Measurements from ENCODE around the gene ADK.
"Not testable (repeated sequence)": the region's sequence is repeated elsewhere in the genome, so short reads cannot be mapped to it uniquely, and the experiment has no call there.

DNA sequence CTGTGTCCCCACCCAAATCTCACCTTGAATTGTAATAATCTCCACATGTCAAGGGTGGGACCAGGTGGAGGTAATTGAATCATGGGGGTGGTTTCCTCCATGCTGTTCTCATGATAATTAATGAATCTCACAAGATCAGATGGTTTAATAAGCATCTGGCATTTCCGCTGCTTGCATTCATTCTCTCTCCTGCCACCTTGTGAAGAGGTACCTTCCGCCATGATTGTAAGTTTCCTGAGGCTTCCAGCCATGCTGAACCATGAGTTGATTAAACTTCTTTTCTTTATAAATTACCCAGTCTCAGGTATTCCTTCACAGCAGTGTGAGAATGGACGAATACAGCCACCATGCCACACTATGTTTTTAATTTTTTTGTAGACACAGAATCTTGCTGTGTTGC, 345.3 kb downstream of the ADK start:
- TF ChIP-seq ZZZ3 (CRISPR knock-in tag; IDR thresholded peaks at IDR 0.05; ENCODE audit: borderline replicate concordance); TAF1 (CRISPR knock-in tag; IDR thresholded peaks at IDR 0.05); HNF4A (CRISPR knock-in tag; IDR thresholded peaks at IDR 0.05); ZNF577 (CRISPR knock-in tag; IDR thresholded peaks at IDR 0.05; ENCODE audit: borderline replicate concordance, low read depth); ATAD3A (CRISPR knock-in tag; IDR thresholded peaks at IDR 0.05); HDAC1 (CRISPR knock-in tag; IDR thresholded peaks at IDR 0.05); MAZ (IDR thresholded peaks at IDR 0.05; ENCODE audit: borderline replicate concordance, low read depth, low read length); MAZ (CRISPR knock-in tag; IDR thresholded peaks at IDR 0.05; ENCODE audit: low read depth); CBX1 (IDR thresholded peaks at IDR 0.05; ENCODE audit: low read depth); SP4 (CRISPR knock-in tag; IDR thresholded peaks at IDR 0.05); HNF4G (IDR thresholded peaks at IDR 0.05; ENCODE audit: borderline replicate concordance, low read depth, low read length); HNF4G (CRISPR knock-in tag; IDR thresholded peaks at IDR 0.05; ENCODE audit: borderline replicate concordance, low read depth): not testable (repeated sequence)
- TF ChIP-seq, protein P1, sequence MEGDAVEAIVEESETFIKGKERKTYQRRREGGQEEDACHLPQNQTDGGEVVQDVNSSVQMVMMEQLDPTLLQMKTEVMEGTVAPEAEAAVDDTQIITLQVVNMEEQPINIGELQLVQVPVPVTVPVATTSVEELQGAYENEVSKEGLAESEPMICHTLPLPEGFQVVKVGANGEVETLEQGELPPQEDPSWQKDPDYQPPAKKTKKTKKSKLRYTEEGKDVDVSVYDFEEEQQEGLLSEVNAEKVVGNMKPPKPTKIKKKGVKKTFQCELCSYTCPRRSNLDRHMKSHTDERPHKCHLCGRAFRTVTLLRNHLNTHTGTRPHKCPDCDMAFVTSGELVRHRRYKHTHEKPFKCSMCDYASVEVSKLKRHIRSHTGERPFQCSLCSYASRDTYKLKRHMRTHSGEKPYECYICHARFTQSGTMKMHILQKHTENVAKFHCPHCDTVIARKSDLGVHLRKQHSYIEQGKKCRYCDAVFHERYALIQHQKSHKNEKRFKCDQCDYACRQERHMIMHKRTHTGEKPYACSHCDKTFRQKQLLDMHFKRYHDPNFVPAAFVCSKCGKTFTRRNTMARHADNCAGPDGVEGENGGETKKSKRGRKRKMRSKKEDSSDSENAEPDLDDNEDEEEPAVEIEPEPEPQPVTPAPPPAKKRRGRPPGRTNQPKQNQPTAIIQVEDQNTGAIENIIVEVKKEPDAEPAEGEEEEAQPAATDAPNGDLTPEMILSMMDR (CRISPR knock-in tag; IDR thresholded peaks at IDR 0.05): not testable (repeated sequence)
